Breast epithelium (tissue), 4 donors: ENCODE measurements around the gene EPHA6. TPM values are rescaled to one million over a fixed set of nuclear protein-coding genes. Genes with fewer than 3 reads are reported as not detected.

ENCODE experiments used
- DNase-seq, 2 donors: peaks; one replicate each; pipeline ENCODE4 v3.0.0-alpha.2; 2019; ENCODE audit warnings: low spot score in 2 of 2
- H3K27ac ChIP-seq, 2 donors: fragments of 200-600 bp; sonication (generic) in 1 of 2; one replicate each; pipeline ENCODE4 v1.5.1; 2016 to 2019; ENCODE audit warnings: mild to moderate bottlenecking in 1 of 2
- H3K27me3 ChIP-seq, 2 donors: fragments of 200-600 bp; sonication (generic) in 1 of 2; one replicate each; pipeline versions ENCODE4 v1.5.1 to v1.6.0; 2017 to 2019; ENCODE audit warnings: control low read depth in 1 of 2, mild to moderate bottlenecking in 1 of 2
- H3K36me3 ChIP-seq: fragments of 200-600 bp; one replicate; pipeline ENCODE4 v1.5.1; 2019
- H3K4me1 ChIP-seq, 2 donors: fragments of 200-600 bp; sonication (generic); one replicate each; pipeline ENCODE4 v1.5.1; 2016 to 2019; ENCODE audit warnings: control low read depth in 1 of 2
- H3K4me3 ChIP-seq, 3 donors: fragments of 200-600 bp; sonication (generic); 1 replicate in 2 of 3; 2 replicates in 1 of 3; pipeline ENCODE4 v1.5.1; 2016 to 2019; ENCODE audit warnings: mild to moderate bottlenecking in 3 of 3, moderate library complexity in 2 of 3
- H3K9me3 ChIP-seq, 2 donors: fragments of 200-600 bp; sonication (generic) in 1 of 2; one replicate each; pipeline ENCODE4 v1.5.1; 2016 to 2019; ENCODE audit warnings: control low read depth in 1 of 2
- CTCF ChIP-seq, 3 donors: fragments of 450-650 bp; IDR thresholded peaks; one replicate each; pipeline ENCODE4 v1.5.1; 2016 to 2017; ENCODE audit warnings: antibody characterized with exemption in 3 of 3, mild to moderate bottlenecking in 3 of 3, moderate library complexity in 3 of 3
- POLR2A ChIP-seq: fragments of 450-650 bp; IDR thresholded peaks from one replicate; pipeline ENCODE4 v1.6.1; 2016; ENCODE audit warnings: antibody characterized with exemption, mild to moderate bottlenecking, moderate library complexity
- POLR2AphosphoS5 ChIP-seq, 3 donors: sonication (generic); formaldehyde crosslinking; IDR thresholded peaks; one replicate each; pipeline ENCODE4 v1.6.1; 2017; ENCODE audit warnings: antibody characterized with exemption in 3 of 3
- intact Hi-C: fragments of 100-400 bp; cut with DNase I; formaldehyde crosslinking; loops from one replicate; pipeline ENCODE4 v1.15.1; 2023; ENCODE audit warnings: low total_unique reads
- total RNA-seq, 3 donors: library from RNA; depleted of rRNA; stranded (reverse); fragments of >200 nt; gene quantifications; one replicate each; pipeline ENCODE4 v1.1.0, GENCODE V29; 2016

Gene EPHA6
- total RNA-seq, 3 donors from 2014 or later = 0.98 to 1.4 (median 1.2) TPM

GRCh38 chr3:97485206-97485605 is 670.8 kb downstream of the EPHA6 start:
- Histone ChIP-seq H3K27me3 (no peaks in the 10 kb centered on the region), H3K4me1 (no peaks in the 10 kb centered on the region), H3K9me3 (no peaks in the 10 kb centered on the region), H3K4me3 (no peak overlapping the region), H3K27ac (no peak overlapping the region), H3K36me3 (no peaks in the 10 kb centered on the region)
- no peak for TF ChIP-seq CTCF (IDR thresholded peaks at IDR 0.05)
- TF ChIP-seq POLR2AphosphoS5 (IDR thresholded peaks at IDR 0.05) = no peak
- TF ChIP-seq POLR2A = no peak
- DNase-seq = no peak
- intact Hi-C loops = no loop called here

- no peak overlapping the region for H3K4me3 ChIP-seq
- no peaks in the 10 kb centered on the region for H3K9me3 ChIP-seq
- H3K27ac ChIP-seq = no peak overlapping the region
- no peaks in the 10 kb centered on the region for H3K27me3 ChIP-seq
- intact Hi-C loops = no loop called here
- H3K4me1 ChIP-seq = no peaks in the 10 kb centered on the region
- no peak for DNase-seq
- TF ChIP-seq CTCF (IDR thresholded peaks at IDR 0.05) (no peak), POLR2A (no peak), POLR2AphosphoS5 (IDR thresholded peaks at IDR 0.05) (no peak)
- no peaks in the 10 kb centered on the region for H3K36me3 ChIP-seq
Observed at GRCh38 chr3:97487587-97487986, 673.2 kb downstream of the EPHA6 start.

- H3K9me3 ChIP-seq = no peaks in the 10 kb centered on the region
- H3K27ac ChIP-seq = no peak overlapping the region
- no peaks in the 10 kb centered on the region for H3K36me3 ChIP-seq
- H3K4me3 ChIP-seq = no peak overlapping the region
- no peak for DNase-seq
- TF ChIP-seq CTCF (IDR thresholded peaks at IDR 0.05) = no peak
- TF ChIP-seq POLR2AphosphoS5 (IDR thresholded peaks at IDR 0.05) = no peak
- TF ChIP-seq POLR2A = no peak
- intact Hi-C loops = no loop called here
- no peaks in the 10 kb centered on the region for H3K4me1 ChIP-seq
- H3K27me3 ChIP-seq = no peaks in the 10 kb centered on the region
Observed at GRCh38 chr3:97488741-97489140, 674.3 kb downstream of the EPHA6 start.

GRCh38 chr3:97495896-97496295 is 681.5 kb downstream of the EPHA6 start:
- no peaks in the 10 kb centered on the region for H3K9me3 ChIP-seq
- H3K27me3 ChIP-seq = no peaks in the 10 kb centered on the region
- no peaks in the 10 kb centered on the region for H3K4me1 ChIP-seq
- H3K4me3 ChIP-seq = no peak overlapping the region
- no peaks in the 10 kb centered on the region for H3K36me3 ChIP-seq
- TF ChIP-seq POLR2A = no peak
- no peak for DNase-seq
- intact Hi-C loops = no loop called here
- no peak overlapping the region for H3K27ac ChIP-seq

GRCh38 chr3:97497138-97497537 is 682.7 kb downstream of the EPHA6 start:
- intact Hi-C loops = no loop called here
- Histone ChIP-seq H3K36me3 (no peaks in the 10 kb centered on the region), H3K4me3 (no peak overlapping the region), H3K27me3 (no peaks in the 10 kb centered on the region), H3K4me1 (no peaks in the 10 kb centered on the region), H3K9me3 (no peaks in the 10 kb centered on the region), H3K27ac (no peak overlapping the region)
- no peak for DNase-seq
- TF ChIP-seq CTCF (IDR thresholded peaks at IDR 0.05) (no peak), POLR2A (no peak), POLR2AphosphoS5 (IDR thresholded peaks at IDR 0.05) (no peak)

- intact Hi-C loops = no loop called here
- no peak for TF ChIP-seq CTCF (IDR thresholded peaks at IDR 0.05)
- no peaks in the 10 kb centered on the region for H3K4me1 ChIP-seq
- peaks cover 16 to 28% of the 10 kb centered on the region in 2 donors for H3K9me3 ChIP-seq
- no peak overlapping the region for H3K4me3 ChIP-seq
- H3K36me3 ChIP-seq = no peaks in the 10 kb centered on the region
- DNase-seq = no peak
- H3K27ac ChIP-seq = no peak overlapping the region
- H3K27me3 ChIP-seq = no peaks in the 10 kb centered on the region
Observed at GRCh38 chr3:97504463-97504862, 690.1 kb downstream of the EPHA6 start.
